Immature natural killer cell (primary cell): Measurements from ENCODE around the gene AP4M1. TPM values are rescaled to one million over a fixed set of nuclear protein-coding genes. Genes with fewer than 3 reads are reported as not detected.
"Not testable (repeated sequence)": the region's sequence is repeated elsewhere in the genome, so short reads cannot be mapped to it uniquely, and the experiment has no call there.

Source experiments
- DNase-seq, 3 donors: peaks; one replicate each; pipeline ENCODE4 v3.0.0; 2022; ENCODE audit warnings: mixed read lengths in 1 of 3
- H3K27ac Mint-ChIP-seq, 6 donors: one replicate each; pipeline ENCODE4 v1.8.0; 2020; ENCODE audit warnings: mixed read lengths in 6 of 6, mild to moderate bottlenecking in 5 of 6, inconsistent platforms in 4 of 6, moderate library complexity in 3 of 6
- H3K27me3 Mint-ChIP-seq, 3 donors: one replicate each; pipeline ENCODE4 v1.8.0; 2020 to 2021; ENCODE audit warnings: low read depth in 3 of 3, mild to moderate bottlenecking in 3 of 3, mixed read lengths in 3 of 3, moderate library complexity in 3 of 3, inconsistent platforms in 1 of 3
- H3K36me3 Mint-ChIP-seq, 3 donors: one replicate each; pipeline ENCODE4 v1.8.0; 2020; ENCODE audit warnings: mixed read lengths in 3 of 3, inconsistent platforms in 2 of 3, mild to moderate bottlenecking in 2 of 3
- H3K4me1 Mint-ChIP-seq, 2 donors: one replicate each; pipeline ENCODE4 v1.8.0; 2020; ENCODE audit warnings: inconsistent platforms in 2 of 2, mild to moderate bottlenecking in 2 of 2, mixed read lengths in 2 of 2, moderate library complexity in 1 of 2
- H3K4me3 Mint-ChIP-seq, 5 donors: one replicate each; pipeline ENCODE4 v1.8.0; 2020; ENCODE audit warnings: mild to moderate bottlenecking in 5 of 5, mixed read lengths in 5 of 5, inconsistent platforms in 3 of 5, moderate library complexity in 3 of 5
- H3K9me3 Mint-ChIP-seq, 6 donors: one replicate each; pipeline ENCODE4 v1.8.0; 2020; ENCODE audit warnings: mild to moderate bottlenecking in 6 of 6, mixed read lengths in 6 of 6, inconsistent platforms in 4 of 6, moderate library complexity in 3 of 6
- polyA plus RNA-seq, 3 donors: library from polyadenylated mRNA; unstranded; fragments of 300-500 nt; fragmentation: Illumina TruSeq; gene quantifications; one replicate each; pipeline ENCODE4 v1.2.3, GENCODE V29; 2021

Gene AP4M1
- polyA plus RNA-seq, 3 donors from 2014 or later = 7.1 to 12.9 (median 8.8) TPM

GRCh38 chr7:100132126-100132525, 30.7 kb downstream of the AP4M1 start:
- H3K36me3 Mint-ChIP-seq = no peaks in the 10 kb centered on the region
- DNase-seq = no peak
- H3K27ac Mint-ChIP-seq = no peak overlapping the region
- H3K9me3 Mint-ChIP-seq = no peaks in the 10 kb centered on the region
- peaks cover under 1 to 5% (median 3%) of the 10 kb centered on the region in 3 donors for H3K27me3 Mint-ChIP-seq
- no peak overlapping the region for H3K4me3 Mint-ChIP-seq
- H3K4me1 Mint-ChIP-seq = peaks cover 11% of the 10 kb centered on the region in 2 donors

GRCh38 chr7:100132697-100133151, 31.3 kb downstream of the AP4M1 start:
- H3K27me3 Mint-ChIP-seq = peaks cover 0 to 5% (median 3%) of the 10 kb centered on the region in 3 donors
- peak; percentile 38 to 54 (median 48) for DNase-seq
- no peaks in the 10 kb centered on the region for H3K9me3 Mint-ChIP-seq
- H3K27ac Mint-ChIP-seq = no peak overlapping the region
- H3K4me3 Mint-ChIP-seq = no peak overlapping the region
- peaks cover 11% of the 10 kb centered on the region in 2 donors for H3K4me1 Mint-ChIP-seq
- no peaks in the 10 kb centered on the region for H3K36me3 Mint-ChIP-seq

GRCh38 chr7:100137851-100138760, 36.7 kb downstream of the AP4M1 start:
- no peaks in the 10 kb centered on the region for H3K9me3 Mint-ChIP-seq
- no peaks in the 10 kb centered on the region for H3K36me3 Mint-ChIP-seq
- DNase-seq = no peak
- no peak overlapping the region for H3K4me3 Mint-ChIP-seq
- H3K27ac Mint-ChIP-seq = no peak overlapping the region
- peaks cover 0 to 8% (median 5%) of the 10 kb centered on the region in 3 donors for H3K27me3 Mint-ChIP-seq
- no peaks in the 10 kb centered on the region for H3K4me1 Mint-ChIP-seq

- DNase-seq = no peak
- Mint-ChIP-seq H3K4me3 (no peak overlapping the region), H3K9me3 (no peaks in the 10 kb centered on the region), H3K36me3 (no peaks in the 10 kb centered on the region), H3K4me1 (no peaks in the 10 kb centered on the region), H3K27ac (no peak overlapping the region), H3K27me3 (peaks cover 0 to 9% (median 2%) of the 10 kb centered on the region in 3 donors)
Observed at GRCh38 chr7:100141555-100141949, 40.1 kb downstream of the AP4M1 start.

GRCh38 chr7:100142461-100142860, 41.0 kb downstream of the AP4M1 start:
- H3K4me3 Mint-ChIP-seq = no peak overlapping the region
- DNase-seq = no peak
- peaks cover 0 to 9% (median 2%) of the 10 kb centered on the region in 3 donors for H3K27me3 Mint-ChIP-seq
- H3K4me1 Mint-ChIP-seq = no peaks in the 10 kb centered on the region
- no peak overlapping the region for H3K27ac Mint-ChIP-seq
- H3K9me3 Mint-ChIP-seq = no peaks in the 10 kb centered on the region
- H3K36me3 Mint-ChIP-seq = no peaks in the 10 kb centered on the region

GRCh38 chr7:100146350-100146749, 44.9 kb downstream of the AP4M1 start:
- not testable (repeated sequence) for DNase-seq, H3K4me3 Mint-ChIP-seq, H3K9me3 Mint-ChIP-seq, H3K36me3 Mint-ChIP-seq, H3K27ac Mint-ChIP-seq
- peaks cover 4 to 13% (median 6%) of the 10 kb centered on the region in 3 donors for H3K27me3 Mint-ChIP-seq
- peaks cover 21 to 25% of the 10 kb centered on the region in 2 donors for H3K4me1 Mint-ChIP-seq

- H3K4me3 Mint-ChIP-seq = peak overlapping the region in 1 of 5 donors; percentile 71
- H3K9me3 Mint-ChIP-seq = no peaks in the 10 kb centered on the region
Observed at GRCh38 chr7:100147278-100147677, 45.8 kb downstream of the AP4M1 start.

GRCh38 chr7:100148225-100148558, 46.7 kb downstream of the AP4M1 start:
- H3K4me3 Mint-ChIP-seq = peak overlapping the region; percentile 91 to 99 (median 93)
- H3K36me3 Mint-ChIP-seq = peaks cover 9 to 10% (median 9%) of the 10 kb centered on the region in 3 donors
- DNase-seq = no peak
- H3K9me3 Mint-ChIP-seq = no peaks in the 10 kb centered on the region
- peaks cover 4 to 9% (median 6%) of the 10 kb centered on the region in 3 donors for H3K27me3 Mint-ChIP-seq
- H3K27ac Mint-ChIP-seq = peak overlapping the region; percentile 92 to 97 (median 95)
- H3K4me1 Mint-ChIP-seq = peaks cover 28 to 38% of the 10 kb centered on the region in 2 donors

More at GRCh38 chr7:100147278-100147677, 45.8 kb downstream of the AP4M1 start:
- H3K4me1 Mint-ChIP-seq = peaks cover 24 to 33% of the 10 kb centered on the region in 2 donors
- peak overlapping the region in 2 of 6 donors; percentile 74 to 93 for H3K27ac Mint-ChIP-seq
- no peak for DNase-seq
- H3K36me3 Mint-ChIP-seq = peaks cover 5 to 6% (median 6%) of the 10 kb centered on the region in 3 donors
- peaks cover 4 to 9% (median 6%) of the 10 kb centered on the region in 3 donors for H3K27me3 Mint-ChIP-seq

GRCh38 chr7:100148559-100149328, 47.3 kb downstream of the AP4M1 start, which contains the start of gene LAMTOR4:
TSS of gene LAMTOR4 (plus strand) at chr7:100148918. CDS start at chr7:100148973, 55 bp downstream.
- peaks cover 28 to 38% of the 10 kb centered on the region in 2 donors for H3K4me1 Mint-ChIP-seq
- peaks cover 4 to 9% (median 6%) of the 10 kb centered on the region in 3 donors for H3K27me3 Mint-ChIP-seq
- peak within 1 kb of the TSS; percentile 91 to 99 (median 93) for H3K4me3 Mint-ChIP-seq
- H3K36me3 Mint-ChIP-seq = peaks cover 9 to 10% (median 9%) of the 10 kb centered on the region in 3 donors
- H3K9me3 Mint-ChIP-seq = no peaks in the 10 kb centered on the region
- DNase-seq = peak; percentile 97 to 98 (median 97)
- peak within 1 kb of the TSS; percentile 92 to 97 (median 95) for H3K27ac Mint-ChIP-seq

- Mint-ChIP-seq H3K36me3 (peaks cover 9 to 14% (median 10%) of the 10 kb centered on the region in 3 donors), H3K4me3 (no peak overlapping the region), H3K27me3 (peaks cover 4 to 10% (median 9%) of the 10 kb centered on the region in 3 donors), H3K9me3 (no peaks in the 10 kb centered on the region), H3K27ac (peak overlapping the region in 5 of 6 donors; percentile 10 to 89 (median 62)), H3K4me1 (peaks cover 45 to 56% of the 10 kb centered on the region in 2 donors)
- no peak for DNase-seq
Observed at GRCh38 chr7:100152404-100152803, 51.0 kb downstream of the AP4M1 start.

- Mint-ChIP-seq H3K27ac (peak overlapping the region in 2 of 6 donors; percentile 31 to 40), H3K4me1 (peaks cover 48 to 60% of the 10 kb centered on the region in 2 donors), H3K36me3 (peaks cover 9 to 14% (median 10%) of the 10 kb centered on the region in 3 donors), H3K9me3 (no peaks in the 10 kb centered on the region), H3K27me3 (peaks cover 4 to 14% (median 9%) of the 10 kb centered on the region in 3 donors), H3K4me3 (no peak overlapping the region)
- no peak for DNase-seq
Observed at GRCh38 chr7:100152937-100153666, 51.7 kb downstream of the AP4M1 start.

GRCh38 chr7:100153708-100154535, 52.5 kb downstream of the AP4M1 start:
- DNase-seq = no peak
- Mint-ChIP-seq H3K4me1 (peaks cover 43 to 55% of the 10 kb centered on the region in 2 donors), H3K27me3 (peaks cover 0 to 9% (median 5%) of the 10 kb centered on the region in 3 donors), H3K4me3 (peak overlapping the region in 1 of 5 donors; percentile 18), H3K27ac (peak overlapping the region in 5 of 6 donors; percentile 6 to 69 (median 31)), H3K9me3 (no peaks in the 10 kb centered on the region), H3K36me3 (peaks cover 9 to 14% (median 10%) of the 10 kb centered on the region in 3 donors)
